Astrocyte (in vitro differentiated cells and primary cell): ENCODE data around the gene HIF1AN. TPM values are rescaled to one million over a fixed set of nuclear protein-coding genes. Genes with fewer than 3 reads are reported as not detected.

Experiments
- DNase-seq: peaks from one replicate; pipeline ENCODE4 v3.0.0-alpha.2; 2010; ENCODE audit warnings: low read depth
- FAIRE-seq: peaks from 2 replicates; lab custom pipeline; 2011; peaks lifted over from hg19 to GRCh38; lab: Jason Lieb, UNC
- H2AFZ ChIP-seq: 2 replicates; pipeline ENCODE4 v1.6.0; 2012; ENCODE audit warnings: low read depth, low read length, inconsistent platforms
- H3K27ac ChIP-seq: 2 replicates; pipeline ENCODE4 v1.5.1; 2011; ENCODE audit warnings: low read depth, low read length, inconsistent platforms
- H3K27me3 ChIP-seq: 2 replicates; pipeline ENCODE4 v1.6.0; 2011; ENCODE audit warnings: low read length, inconsistent platforms; ENCODE audit not compliant: insufficient read depth
- H3K36me3 ChIP-seq: 2 replicates; pipeline ENCODE4 v1.5.1; 2011; ENCODE audit warnings: low read length, inconsistent platforms; ENCODE audit not compliant: insufficient read depth
- H3K4me1 ChIP-seq: 2 replicates; pipeline ENCODE4 v1.5.1; 2011; ENCODE audit warnings: low read length, inconsistent platforms; ENCODE audit not compliant: insufficient read depth
- H3K4me2 ChIP-seq: 2 replicates; pipeline ENCODE4 v1.6.0; 2012; ENCODE audit warnings: low read length, inconsistent platforms
- H3K4me3 ChIP-seq: 2 replicates; pipeline ENCODE4 v1.5.1; 2011; ENCODE audit warnings: low read depth, mild to moderate bottlenecking, low read length, inconsistent platforms; ENCODE audit not compliant: insufficient read depth
- H3K79me2 ChIP-seq: 2 replicates; pipeline ENCODE4 v1.6.0; 2012; ENCODE audit warnings: mild to moderate bottlenecking, low read length, inconsistent platforms; ENCODE audit not compliant: insufficient read depth
- H3K9ac ChIP-seq: 2 replicates; pipeline ENCODE4 v1.6.0; 2012; ENCODE audit warnings: mild to moderate bottlenecking, low read length, inconsistent platforms
- H3K9me3 ChIP-seq: 2 replicates; pipeline ENCODE4 v1.5.1; 2012; ENCODE audit warnings: low read depth, mild to moderate bottlenecking, low read length, inconsistent platforms; ENCODE audit not compliant: insufficient read depth
- H4K20me1 ChIP-seq: 2 replicates; pipeline ENCODE4 v1.6.0; 2012; ENCODE audit warnings: low read length, inconsistent platforms; ENCODE audit not compliant: insufficient read depth
- H3K27ac Mint-ChIP-seq: one replicate; pipeline ENCODE4 v1.8.0; 2021; ENCODE audit warnings: mild to moderate bottlenecking, mixed read lengths; ENCODE audit not compliant: unreplicated experiment
- H3K27me3 Mint-ChIP-seq: one replicate; pipeline ENCODE4 v1.8.0; 2021; ENCODE audit warnings: low read depth, mixed read lengths; ENCODE audit not compliant: unreplicated experiment
- H3K36me3 Mint-ChIP-seq: one replicate; pipeline ENCODE4 v1.8.0; 2021; ENCODE audit warnings: low read depth, mixed read lengths; ENCODE audit not compliant: unreplicated experiment
- H3K4me1 Mint-ChIP-seq: one replicate; pipeline ENCODE4 v1.8.0; 2021; ENCODE audit warnings: low read depth, mixed read lengths; ENCODE audit not compliant: unreplicated experiment
- H3K4me3 Mint-ChIP-seq: one replicate; pipeline ENCODE4 v1.8.0; 2021; ENCODE audit warnings: mild to moderate bottlenecking, moderate library complexity, mixed read lengths; ENCODE audit not compliant: unreplicated experiment
- H3K9me3 Mint-ChIP-seq: one replicate; pipeline ENCODE4 v1.8.0; 2021; ENCODE audit warnings: mild to moderate bottlenecking, mixed read lengths; ENCODE audit not compliant: unreplicated experiment
- EZH2 ChIP-seq: IDR thresholded peaks from 2 replicates; pipeline ENCODE4 v1.6.1; 2012; ENCODE audit warnings: mild to moderate bottlenecking, low read length, inconsistent platforms; ENCODE audit not compliant: insufficient read depth
- total RNA-seq: library from RNA; stranded (reverse); gene quantifications from 2 replicates; pipeline ENCODE4 v1.2.1, GENCODE V29; 2021
- TF ChIP-seq, protein P1 (sequence below): IDR thresholded peaks from 2 replicates; pipeline ENCODE4 v1.5.1; 2011; ENCODE audit warnings: low read depth, mild to moderate bottlenecking, inconsistent platforms, low read length, moderate library complexity; ENCODE audit not compliant: insufficient read depth

Gene HIF1AN
- total RNA-seq, 1 donor from 2014 or later: 49.4 TPM

DNA sequence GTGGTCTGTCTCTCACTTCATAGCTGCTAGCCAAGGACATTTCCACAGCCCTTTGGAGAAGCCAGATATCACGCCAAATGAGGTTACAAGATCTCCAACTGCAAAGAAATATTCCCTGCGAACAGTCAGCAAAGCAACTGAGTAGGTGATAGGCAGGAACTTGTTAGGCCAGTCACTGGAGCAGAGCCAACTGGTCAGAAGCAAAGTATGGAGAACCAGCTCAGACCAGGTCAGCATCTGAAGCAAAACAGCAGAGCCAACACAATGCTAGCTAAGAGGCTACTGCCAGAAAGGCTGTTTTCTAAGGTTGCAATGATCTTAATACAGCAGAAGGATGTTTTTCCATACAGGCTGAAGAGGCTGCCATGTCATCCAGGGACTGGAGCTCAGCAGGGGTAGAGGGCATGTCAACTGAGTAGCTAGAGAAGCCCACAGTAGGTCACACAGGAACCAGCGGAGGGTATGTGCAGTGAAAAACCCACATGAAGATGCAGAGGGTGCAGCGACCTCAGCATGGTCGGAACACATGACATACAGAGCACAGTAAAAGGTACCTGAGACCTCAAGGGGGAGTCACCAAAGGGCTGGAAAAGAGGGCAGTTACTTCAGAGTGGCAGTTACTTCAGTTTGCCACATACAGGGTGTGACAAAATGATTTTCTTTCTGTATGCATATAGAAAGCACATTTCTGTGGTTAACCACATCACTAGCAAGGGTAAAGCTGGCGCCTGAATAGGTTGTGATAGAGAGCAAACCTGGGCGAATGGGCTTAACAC lies 25.0 kb upstream of the HIF1AN start:
- H3K4me3 ChIP-seq: no peak overlapping the region
- no peak overlapping the region for H3K9ac ChIP-seq
- Mint-ChIP-seq H3K9me3 (no peaks in the 10 kb centered on the region), H3K4me3 (no peak overlapping the region), H3K4me1 (peaks cover 2% of the 10 kb centered on the region), H3K36me3 (peaks cover 22% of the 10 kb centered on the region), H3K27me3 (peaks cover 13% of the 10 kb centered on the region), H3K27ac (peak overlapping the region; percentile 42)
- H3K36me3 ChIP-seq: no peaks in the 10 kb centered on the region
- H3K79me2 ChIP-seq: no peaks in the 10 kb centered on the region
- H3K27me3 ChIP-seq: no peaks in the 10 kb centered on the region
- FAIRE-seq: no peak
- TF ChIP-seq, protein P1, sequence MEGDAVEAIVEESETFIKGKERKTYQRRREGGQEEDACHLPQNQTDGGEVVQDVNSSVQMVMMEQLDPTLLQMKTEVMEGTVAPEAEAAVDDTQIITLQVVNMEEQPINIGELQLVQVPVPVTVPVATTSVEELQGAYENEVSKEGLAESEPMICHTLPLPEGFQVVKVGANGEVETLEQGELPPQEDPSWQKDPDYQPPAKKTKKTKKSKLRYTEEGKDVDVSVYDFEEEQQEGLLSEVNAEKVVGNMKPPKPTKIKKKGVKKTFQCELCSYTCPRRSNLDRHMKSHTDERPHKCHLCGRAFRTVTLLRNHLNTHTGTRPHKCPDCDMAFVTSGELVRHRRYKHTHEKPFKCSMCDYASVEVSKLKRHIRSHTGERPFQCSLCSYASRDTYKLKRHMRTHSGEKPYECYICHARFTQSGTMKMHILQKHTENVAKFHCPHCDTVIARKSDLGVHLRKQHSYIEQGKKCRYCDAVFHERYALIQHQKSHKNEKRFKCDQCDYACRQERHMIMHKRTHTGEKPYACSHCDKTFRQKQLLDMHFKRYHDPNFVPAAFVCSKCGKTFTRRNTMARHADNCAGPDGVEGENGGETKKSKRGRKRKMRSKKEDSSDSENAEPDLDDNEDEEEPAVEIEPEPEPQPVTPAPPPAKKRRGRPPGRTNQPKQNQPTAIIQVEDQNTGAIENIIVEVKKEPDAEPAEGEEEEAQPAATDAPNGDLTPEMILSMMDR: no peak
- no peak for TF ChIP-seq EZH2
- H3K9me3 ChIP-seq: no peaks in the 10 kb centered on the region
- H2AFZ ChIP-seq: no peak overlapping the region
- H3K4me2 ChIP-seq: no peak overlapping the region
- no peak overlapping the region for H3K27ac ChIP-seq
- peaks cover 19% of the 10 kb centered on the region for H3K4me1 ChIP-seq
- H4K20me1 ChIP-seq: no peaks in the 10 kb centered on the region
- no peak for DNase-seq

DNA sequence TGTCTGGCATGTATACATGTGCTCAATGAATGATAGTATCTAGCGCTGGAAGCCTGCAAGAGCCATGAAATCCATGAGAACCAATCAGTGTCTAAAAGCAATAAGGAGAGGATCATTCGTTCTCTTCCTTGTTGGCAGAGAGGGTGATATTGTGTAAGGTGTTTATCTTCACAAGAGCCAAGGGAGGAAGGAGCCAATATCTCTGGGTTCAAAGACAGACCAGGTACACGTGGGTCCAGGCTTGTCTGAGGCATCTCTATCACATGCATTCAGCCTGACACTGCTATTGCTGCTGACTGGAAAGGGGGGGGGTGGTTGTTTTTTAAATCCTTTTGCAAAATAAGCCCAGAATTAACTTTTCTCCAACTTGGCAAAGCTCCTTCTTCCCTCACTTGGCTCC lies 20.1 kb upstream of the HIF1AN start:
- Histone ChIP-seq H4K20me1 (no peaks in the 10 kb centered on the region), H3K27ac (no peak overlapping the region), H3K27me3 (no peaks in the 10 kb centered on the region), H3K4me1 (peaks cover 17% of the 10 kb centered on the region), H3K36me3 (no peaks in the 10 kb centered on the region), H3K9ac (no peak overlapping the region), H3K79me2 (no peaks in the 10 kb centered on the region), H3K9me3 (no peaks in the 10 kb centered on the region), H2AFZ (no peak overlapping the region), H3K4me3 (no peak overlapping the region), H3K4me2 (no peak overlapping the region)
- Mint-ChIP-seq H3K36me3 (peaks cover 17% of the 10 kb centered on the region), H3K9me3 (no peaks in the 10 kb centered on the region), H3K4me1 (peaks cover 9% of the 10 kb centered on the region), H3K4me3 (no peak overlapping the region), H3K27me3 (peaks cover 27% of the 10 kb centered on the region), H3K27ac (no peak overlapping the region)
- no peak for TF ChIP-seq EZH2
- TF ChIP-seq, protein P1: no peak
- DNase-seq (no peak), FAIRE-seq (no peak)

DNA sequence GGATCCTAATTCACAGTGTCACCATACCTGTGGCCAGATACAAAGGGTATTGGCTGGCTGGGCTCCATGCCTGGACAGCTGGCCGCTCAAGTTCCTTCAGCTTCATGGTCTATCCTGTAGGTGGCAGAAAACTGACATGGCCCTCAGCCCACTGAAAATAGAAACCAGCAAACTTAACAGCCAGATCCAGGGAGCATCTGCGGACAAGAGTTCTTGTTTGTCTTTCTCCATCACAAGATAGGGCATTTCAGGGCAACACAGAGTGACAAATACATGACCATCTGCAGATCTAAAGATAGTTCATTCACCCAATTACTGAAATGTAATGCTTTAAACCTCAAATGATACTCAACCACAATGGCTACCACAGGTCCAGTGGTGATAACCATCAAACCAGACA lies 18.9 kb upstream of the HIF1AN start:
- H3K9me3 Mint-ChIP-seq: no peaks in the 10 kb centered on the region
- no peak for FAIRE-seq
- no peaks in the 10 kb centered on the region for H3K27me3 ChIP-seq

More for the DNA sequence above, 18.9 kb upstream of the HIF1AN start:
- no peak overlapping the region for H3K27ac Mint-ChIP-seq
- Histone ChIP-seq H3K4me2 (no peak overlapping the region), H3K9me3 (no peaks in the 10 kb centered on the region), H2AFZ (no peak overlapping the region), H3K27ac (no peak overlapping the region), H3K79me2 (no peaks in the 10 kb centered on the region), H3K4me1 (peaks cover 22% of the 10 kb centered on the region), H4K20me1 (no peaks in the 10 kb centered on the region), H3K4me3 (no peak overlapping the region), H3K36me3 (no peaks in the 10 kb centered on the region), H3K9ac (no peak overlapping the region)
- no peak for TF ChIP-seq EZH2
- TF ChIP-seq, protein P1: no peak
- peaks cover 17% of the 10 kb centered on the region for H3K36me3 Mint-ChIP-seq
- peaks cover 24% of the 10 kb centered on the region for H3K27me3 Mint-ChIP-seq
- H3K4me1 Mint-ChIP-seq: peaks cover 15% of the 10 kb centered on the region
- H3K4me3 Mint-ChIP-seq: no peak overlapping the region
- DNase-seq: no peak
